Fibroblast of lung (primary cell): ENCODE measurements around the gene BCL11A. TPM values are rescaled to one million over a fixed set of nuclear protein-coding genes. Genes with fewer than 3 reads are reported as not detected.

ENCODE experiments used
- DNase-seq, 2 donors: peaks; one replicate each; pipeline versions ENCODE4 v3.0.0 to v3.0.0-alpha.2; 2010; ENCODE audit warnings: low read depth in 2 of 2
- H2AFZ ChIP-seq: 2 replicates; pipeline ENCODE4 v1.5.1; 2012; ENCODE audit warnings: low read length, control low read depth, inconsistent platforms
- H3K27ac ChIP-seq: 2 replicates; pipeline ENCODE4 v1.5.1; 2011; ENCODE audit warnings: low read length, control low read depth; ENCODE audit not compliant: insufficient read depth
- H3K27me3 ChIP-seq: 2 replicates; pipeline ENCODE4 v1.5.1; 2011; ENCODE audit warnings: mild to moderate bottlenecking, low read length; ENCODE audit not compliant: control insufficient read depth, insufficient read depth
- H3K36me3 ChIP-seq: 2 replicates; pipeline ENCODE4 v1.5.1; 2011; ENCODE audit warnings: low read length; ENCODE audit not compliant: control insufficient read depth, insufficient read depth
- H3K4me1 ChIP-seq: 2 replicates; pipeline ENCODE4 v1.5.1; 2011; ENCODE audit warnings: low read length; ENCODE audit not compliant: control insufficient read depth, insufficient read depth; ENCODE audit errors: extremely low read depth
- H3K4me2 ChIP-seq: 2 replicates; pipeline ENCODE4 v1.5.1; 2011; ENCODE audit warnings: low read length, control low read depth; ENCODE audit not compliant: insufficient read depth; ENCODE audit errors: extremely low read depth
- H3K4me3 ChIP-seq, 4 experiments: fragments of 200-600 bp in 1 of 4; sonication (generic) in 1 of 4; replicated peaks in 1 of 4; 2 replicates each; pipeline ENCODE4 v1.5.1; 2011 to 2016; ENCODE audit warnings: low read length in 4 of 4, low read depth in 3 of 4, mild to moderate bottlenecking in 3 of 4, control low read depth in 2 of 4, inconsistent platforms in 1 of 4, mixed read lengths in 1 of 4; ENCODE audit not compliant: insufficient read depth in 1 of 4; ENCODE audit errors: control extremely low read depth in 1 of 4
- H3K79me2 ChIP-seq: 2 replicates; pipeline ENCODE4 v1.5.1; 2012; ENCODE audit warnings: mild to moderate bottlenecking, low read length, inconsistent platforms; ENCODE audit not compliant: control insufficient read depth, insufficient read depth
- H3K9ac ChIP-seq: 2 replicates; pipeline ENCODE4 v1.5.1; 2011; ENCODE audit warnings: mild to moderate bottlenecking, low read length, control low read depth; ENCODE audit not compliant: insufficient read depth
- H3K9me3 ChIP-seq: 2 replicates; pipeline ENCODE4 v1.5.1; 2012; ENCODE audit warnings: low read depth, low read length; ENCODE audit not compliant: control insufficient read depth, insufficient read depth
- H4K20me1 ChIP-seq: 2 replicates; pipeline ENCODE4 v1.5.1; 2011; ENCODE audit warnings: low read length; ENCODE audit not compliant: control insufficient read depth, insufficient read depth; ENCODE audit errors: extremely low read depth
- CTCF ChIP-seq, 2 donors: IDR thresholded peaks in 1 of 2; conservative IDR thresholded peaks in 1 of 2; 1 replicate in 1 of 2; 2 replicates in 1 of 2; pipeline ENCODE4 v1.5.1; 2011 to 2012; ENCODE audit warnings: low read length in 2 of 2, control low read depth in 1 of 2, inconsistent platforms in 1 of 2, low read depth in 1 of 2, mild to moderate bottlenecking in 1 of 2
- EZH2 ChIP-seq: IDR thresholded peaks from 2 replicates; pipeline ENCODE4 v1.5.1; 2012; ENCODE audit warnings: low read length, control low read depth, mild to moderate bottlenecking; ENCODE audit errors: missing control alignments
- polyA plus RNA-seq, 2 donors: library from polyadenylated mRNA; depleted of rRNA in 1 of 2; stranded (reverse) in 1 of 2; unstranded in 1 of 2; fragments of >200 nt; gene quantifications; 2 replicates each; pipeline ENCODE4 v1.2.1, GENCODE V29; 2011 to 2012; ENCODE audit warnings: missing spikeins in 1 of 2
- total RNA-seq: library from RNA; depleted of rRNA; stranded (reverse); fragments of >200 nt; gene quantifications from 2 replicates; pipeline ENCODE4 v1.2.1, GENCODE V29; 2014

The BCL11A gene
- total and polyA plus RNA-seq, 2 donors (not counting 1 experiment from before 2014, with no cell fraction given): 0.09 to 0.17 TPM

- Histone ChIP-seq H3K79me2 (no peaks in the 10 kb centered on the region), H3K9ac (no peak overlapping the region), H3K4me2 (no peak overlapping the region), H3K27ac (no peak overlapping the region), H3K36me3 (no peaks in the 10 kb centered on the region), H3K27me3 (no peaks in the 10 kb centered on the region), H3K4me1 (no peaks in the 10 kb centered on the region), H2AFZ (no peak overlapping the region), H3K4me3 (no peak overlapping the region), H4K20me1 (no peaks in the 10 kb centered on the region), H3K9me3 (no peaks in the 10 kb centered on the region)
- DNase-seq: no peak
- no peak for TF ChIP-seq CTCF (conservative IDR thresholded peaks at IDR 0.05 in 1 of 2, IDR thresholded peaks at IDR 0.05 in 1 of 2; ENCODE audit: low read depth in 1 of 2, low read length in 2 of 2)
Measured at GRCh38 chr2:60500861-60501260, 52.6 kb downstream of the BCL11A start.

GRCh38 chr2:60499651-60500265 lies 53.7 kb downstream of the BCL11A start:
- Histone ChIP-seq H3K4me3 (no peak overlapping the region), H3K4me1 (no peaks in the 10 kb centered on the region), H3K9me3 (no peaks in the 10 kb centered on the region), H4K20me1 (no peaks in the 10 kb centered on the region), H3K27ac (no peak overlapping the region), H3K27me3 (no peaks in the 10 kb centered on the region), H3K36me3 (no peaks in the 10 kb centered on the region), H3K9ac (no peak overlapping the region), H2AFZ (no peak overlapping the region), H3K4me2 (no peak overlapping the region), H3K79me2 (no peaks in the 10 kb centered on the region)
- DNase-seq: no peak
- TF ChIP-seq CTCF (conservative IDR thresholded peaks at IDR 0.05 in 1 of 2, IDR thresholded peaks at IDR 0.05 in 1 of 2; ENCODE audit: low read depth in 1 of 2, low read length in 2 of 2) (no peak), EZH2 (no peak)

- TF ChIP-seq CTCF (conservative IDR thresholded peaks at IDR 0.05 in 1 of 2, IDR thresholded peaks at IDR 0.05 in 1 of 2; ENCODE audit: low read depth in 1 of 2, low read length in 2 of 2): no peak
- no peak for TF ChIP-seq EZH2
- DNase-seq: no peak
Measured at GRCh38 chr2:60498816-60499429, 54.5 kb downstream of the BCL11A start.

More at GRCh38 chr2:60498816-60499429, 54.5 kb downstream of the BCL11A start:
- H3K27me3 ChIP-seq: no peaks in the 10 kb centered on the region
- H3K9ac ChIP-seq: no peak overlapping the region
- no peaks in the 10 kb centered on the region for H4K20me1 ChIP-seq
- no peaks in the 10 kb centered on the region for H3K9me3 ChIP-seq
- no peak overlapping the region for H3K4me2 ChIP-seq
- no peaks in the 10 kb centered on the region for H3K36me3 ChIP-seq
- H3K27ac ChIP-seq: no peak overlapping the region
- H3K79me2 ChIP-seq: no peaks in the 10 kb centered on the region
- H3K4me3 ChIP-seq: no peak overlapping the region
- no peak overlapping the region for H2AFZ ChIP-seq
- no peaks in the 10 kb centered on the region for H3K4me1 ChIP-seq
